HUDEP-2 (cell line): ENCODE measurements around the gene DNAH9.
A peak's percentile ranks its signal among the peaks of the same experiment; 100 is the strongest.

Experiments used
- DNase-seq, 76 experiments: peaks; one replicate each; lab custom pipeline; 2025; ENCODE audit not compliant: unreplicated experiment in 76 of 76; lab: John Stamatoyannopoulos, UW

Gene DNAH9, protein sequence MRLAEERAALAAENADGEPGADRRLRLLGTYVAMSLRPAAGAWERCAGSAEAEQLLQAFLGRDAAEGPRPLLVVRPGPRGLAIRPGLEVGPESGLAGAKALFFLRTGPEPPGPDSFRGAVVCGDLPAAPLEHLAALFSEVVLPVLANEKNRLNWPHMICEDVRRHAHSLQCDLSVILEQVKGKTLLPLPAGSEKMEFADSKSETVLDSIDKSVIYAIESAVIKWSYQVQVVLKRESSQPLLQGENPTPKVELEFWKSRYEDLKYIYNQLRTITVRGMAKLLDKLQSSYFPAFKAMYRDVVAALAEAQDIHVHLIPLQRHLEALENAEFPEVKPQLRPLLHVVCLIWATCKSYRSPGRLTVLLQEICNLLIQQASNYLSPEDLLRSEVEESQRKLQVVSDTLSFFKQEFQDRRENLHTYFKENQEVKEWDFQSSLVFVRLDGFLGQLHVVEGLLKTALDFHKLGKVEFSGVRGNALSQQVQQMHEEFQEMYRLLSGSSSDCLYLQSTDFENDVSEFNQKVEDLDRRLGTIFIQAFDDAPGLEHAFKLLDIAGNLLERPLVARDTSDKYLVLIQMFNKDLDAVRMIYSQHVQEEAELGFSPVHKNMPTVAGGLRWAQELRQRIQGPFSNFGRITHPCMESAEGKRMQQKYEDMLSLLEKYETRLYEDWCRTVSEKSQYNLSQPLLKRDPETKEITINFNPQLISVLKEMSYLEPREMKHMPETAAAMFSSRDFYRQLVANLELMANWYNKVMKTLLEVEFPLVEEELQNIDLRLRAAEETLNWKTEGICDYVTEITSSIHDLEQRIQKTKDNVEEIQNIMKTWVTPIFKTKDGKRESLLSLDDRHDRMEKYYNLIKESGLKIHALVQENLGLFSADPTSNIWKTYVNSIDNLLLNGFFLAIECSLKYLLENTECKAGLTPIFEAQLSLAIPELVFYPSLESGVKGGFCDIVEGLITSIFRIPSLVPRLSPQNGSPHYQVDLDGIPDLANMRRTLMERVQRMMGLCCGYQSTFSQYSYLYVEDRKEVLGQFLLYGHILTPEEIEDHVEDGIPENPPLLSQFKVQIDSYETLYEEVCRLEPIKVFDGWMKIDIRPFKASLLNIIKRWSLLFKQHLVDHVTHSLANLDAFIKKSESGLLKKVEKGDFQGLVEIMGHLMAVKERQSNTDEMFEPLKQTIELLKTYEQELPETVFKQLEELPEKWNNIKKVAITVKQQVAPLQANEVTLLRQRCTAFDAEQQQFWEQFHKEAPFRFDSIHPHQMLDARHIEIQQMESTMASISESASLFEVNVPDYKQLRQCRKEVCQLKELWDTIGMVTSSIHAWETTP (N-terminal part only)

GRCh38 chr17:11598274-11599221, at the start of gene DNAH9:
Gene DNAH9, plus strand, starts transcription at chr17:11598470. Its CDS starts 29 bp downstream, at chr17:11598499.
- peak in 51 of 76 experiments; percentile 2 to 74 (median 35) for DNase-seq

GRCh38 chr17:11550431-11550830, 47.8 kb upstream of the DNAH9 start:
- DNase-seq, result no peak

- DNase-seq, result no peak
These were observed 46.8 kb upstream of the DNAH9 start for GRCh38 chr17:11551442-11551841.

- no peak for DNase-seq
These were observed 45.1 kb upstream of the DNAH9 start for GRCh38 chr17:11553135-11553534.

GRCh38 chr17:11554042-11554441, 44.2 kb upstream of the DNAH9 start:
- DNase-seq, result no peak

DNA sequence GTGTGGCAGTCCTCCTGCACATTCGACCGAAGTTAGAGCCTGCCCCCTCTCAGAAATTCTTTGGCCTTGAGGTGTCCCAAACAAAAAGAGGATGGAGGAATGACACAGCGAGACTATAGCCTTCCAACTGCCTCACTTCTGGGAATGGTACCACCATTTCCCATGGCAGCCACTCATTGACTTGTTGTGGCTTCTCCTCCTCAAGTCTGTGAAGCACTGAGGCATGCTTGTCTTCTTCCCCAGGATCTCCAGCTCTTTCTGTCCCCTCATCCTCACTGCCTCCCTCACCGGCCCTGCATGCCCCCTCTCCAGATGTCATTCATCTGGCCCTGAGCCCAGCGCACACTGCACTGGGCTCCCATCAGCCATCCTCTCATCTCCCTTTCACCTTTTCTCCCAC, 43.7 kb upstream of the DNAH9 start:
- DNase-seq, result no peak

- DNase-seq, result no peak
These were observed 42.7 kb upstream of the DNAH9 start for GRCh38 chr17:11555530-11555929.

- DNase-seq, result no peak
These were observed 40.4 kb upstream of the DNAH9 start for GRCh38 chr17:11557727-11558452.

DNA sequence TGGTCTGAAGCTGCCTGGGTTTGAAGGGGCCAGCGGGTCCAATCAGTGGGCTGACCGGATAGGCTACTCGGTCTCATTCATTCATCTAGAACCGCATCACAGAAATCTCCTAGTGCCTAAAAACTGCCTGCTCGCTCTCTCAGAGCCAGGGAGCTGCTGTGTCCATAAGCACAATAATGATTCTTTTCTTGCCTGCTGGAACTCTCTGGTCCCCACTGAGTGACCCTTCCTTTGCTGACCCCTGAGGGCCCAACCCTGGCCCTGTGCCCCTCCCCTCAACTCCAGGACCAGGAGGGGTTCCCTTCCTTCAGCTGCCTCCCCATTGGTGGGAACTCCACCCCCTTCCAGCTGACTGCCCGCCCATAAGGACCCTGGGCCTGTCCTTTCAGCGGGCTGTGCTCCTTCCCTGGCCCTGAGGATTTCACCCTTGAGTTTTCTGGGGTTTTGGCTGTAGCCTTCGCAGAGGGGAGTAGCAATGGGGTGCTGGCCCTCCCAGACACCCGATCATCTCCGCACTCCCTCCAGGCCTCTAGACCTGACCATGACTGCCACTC, 39.5 kb upstream of the DNAH9 start:
- no peak for DNase-seq

DNA sequence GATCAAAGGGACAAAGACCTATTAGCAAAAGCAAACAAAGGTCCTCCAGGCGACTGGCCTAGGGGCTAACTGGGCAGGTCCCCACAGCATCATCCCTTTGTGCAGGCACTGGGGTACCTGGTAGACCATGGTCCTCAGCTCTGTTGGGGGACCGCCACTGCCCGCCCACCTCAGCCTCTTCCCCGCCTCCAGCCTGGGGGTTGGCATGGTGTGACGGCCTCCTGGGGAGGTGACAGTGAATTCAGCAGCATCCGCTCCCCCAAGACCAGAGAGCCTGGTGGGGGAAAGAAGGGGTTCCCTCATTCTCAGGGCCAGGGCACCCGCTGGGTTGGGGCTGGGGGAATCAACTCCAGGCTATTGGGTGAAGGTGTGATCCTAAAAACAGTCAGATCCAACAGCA, 38.7 kb upstream of the DNAH9 start:
- no peak for DNase-seq

DNA sequence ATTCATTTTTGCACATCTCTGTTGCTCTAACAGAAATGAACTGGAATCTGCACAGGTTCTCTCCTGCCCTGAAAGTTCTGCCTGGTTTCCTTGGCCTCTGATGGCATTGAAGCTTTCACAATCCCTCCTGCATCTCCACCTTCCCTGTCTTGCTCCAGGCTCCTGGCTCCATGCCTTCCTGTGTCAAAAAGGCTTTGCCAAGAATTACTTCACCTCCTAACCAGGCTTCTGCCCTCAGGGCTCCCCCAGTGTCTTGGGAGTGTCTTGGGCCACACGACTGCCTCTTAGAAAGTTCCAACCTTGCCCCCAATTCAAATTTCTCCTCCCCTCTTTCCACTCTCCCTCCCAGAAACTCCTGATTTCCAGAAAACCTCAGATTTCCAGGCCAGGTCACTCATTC, 37.0 kb upstream of the DNAH9 start:
- no peak for DNase-seq

DNA sequence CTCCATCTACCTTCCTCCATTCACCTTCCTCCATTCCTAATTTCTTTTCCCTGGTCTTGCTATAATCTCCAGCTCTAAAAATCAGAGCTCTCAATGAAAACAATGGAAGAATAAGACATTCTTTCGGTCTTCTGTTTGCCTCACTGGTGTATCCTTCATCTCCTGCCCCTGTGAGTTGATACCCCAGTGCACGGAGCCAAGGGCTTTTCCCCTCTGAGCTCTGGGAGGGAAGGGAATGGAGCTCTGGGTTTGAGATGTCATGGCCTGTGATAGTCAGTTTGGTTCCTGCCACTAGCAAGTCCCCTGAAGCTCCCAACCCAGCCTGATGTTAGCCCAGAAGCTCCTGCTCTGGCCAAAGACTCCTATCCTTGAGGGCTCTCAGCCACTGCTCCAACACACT, 36.6 kb upstream of the DNAH9 start:
- no peak for DNase-seq

GRCh38 chr17:11564589-11565380, 33.5 kb upstream of the DNAH9 start:
- no peak for DNase-seq

DNA sequence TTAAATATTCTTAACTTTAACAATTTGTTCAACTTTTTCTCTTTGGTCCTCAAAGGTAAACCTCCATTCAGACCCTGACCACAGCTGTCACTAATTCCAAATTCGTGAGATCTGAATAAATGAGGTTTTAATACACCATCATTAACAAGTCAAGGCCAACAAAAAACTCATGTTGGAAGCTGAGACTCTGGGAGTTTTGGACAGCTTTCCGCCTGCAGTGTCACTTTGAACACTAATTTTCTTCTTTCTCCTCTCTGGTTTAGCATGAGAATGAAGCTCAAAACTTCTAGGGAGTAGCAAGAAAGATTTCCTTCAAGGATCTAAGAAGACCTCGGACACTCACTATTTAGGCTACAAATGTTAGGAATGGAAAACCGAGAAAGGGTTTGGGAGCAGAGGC, 32.7 kb upstream of the DNAH9 start:
- DNase-seq, result no peak

DNA sequence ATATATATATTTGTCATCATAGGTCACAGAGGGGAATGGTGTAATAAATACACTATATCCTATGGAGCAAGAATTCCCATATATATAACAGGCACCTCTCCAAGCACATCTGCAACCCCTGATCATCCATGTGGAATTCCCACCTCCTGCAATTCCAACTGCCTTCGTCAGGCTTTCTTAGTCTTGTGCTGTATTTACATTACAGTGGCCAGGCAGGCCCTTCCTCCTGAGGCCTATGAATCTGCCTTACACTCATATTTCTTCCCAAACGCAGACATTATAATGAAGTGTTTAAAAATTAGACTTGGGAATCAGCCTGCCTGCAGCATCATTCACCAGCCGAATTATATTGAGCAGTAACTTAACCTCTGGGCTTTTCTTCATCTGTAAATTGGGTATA, 19.3 kb upstream of the DNAH9 start:
- DNase-seq, result no peak

GRCh38 chr17:11580677-11581076, 17.6 kb upstream of the DNAH9 start:
- no peak for DNase-seq

DNA sequence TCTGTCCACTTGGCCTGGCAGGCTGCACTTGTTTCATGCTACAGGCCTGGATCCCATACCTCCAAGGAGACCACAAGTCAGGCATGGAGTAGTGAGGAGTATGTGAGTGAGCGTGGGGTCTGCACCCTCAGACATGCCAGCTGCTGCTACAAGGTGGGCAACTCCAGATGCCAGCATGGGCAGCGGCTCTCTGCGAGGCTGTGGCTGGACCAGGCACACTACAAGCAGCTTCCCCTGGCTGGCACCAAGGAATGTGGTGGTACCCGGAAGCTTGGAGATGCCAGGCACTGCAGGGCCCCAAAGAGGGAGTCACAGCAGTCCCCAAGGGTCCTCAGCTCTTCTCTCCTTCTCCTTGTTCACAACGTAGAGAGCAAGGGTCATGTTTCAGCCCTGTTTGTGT, 16.1 kb upstream of the DNAH9 start:
- DNase-seq, result no peak
